MM.1S (cell line): Measurements from ENCODE around the gene TTLL3.

Source experiments
- DNase-seq: peaks from one replicate; pipeline ENCODE4 v3.0.0-alpha.2; 2015
- H2AFZ ChIP-seq: fragments of 300-600 bp; sonication (generic); 2 replicates; pipeline ENCODE4 v1.6.0; 2016; ENCODE audit warnings: antibody characterized with exemption, low read length
- H3F3A ChIP-seq: fragments of 300-600 bp; sonication (generic); 2 replicates; pipeline ENCODE4 v1.6.1; 2016; ENCODE audit warnings: mild to moderate bottlenecking, antibody characterized with exemption, low read length, moderate library complexity, mixed read lengths; ENCODE audit not compliant: insufficient read depth
- H3K27ac ChIP-seq: fragments of 300-600 bp; sonication (generic); 2 replicates; pipeline ENCODE4 v1.5.1; 2016; ENCODE audit warnings: mild to moderate bottlenecking, low read length
- H3K27me3 ChIP-seq: fragments of 300-600 bp; sonication (generic); replicated peaks from 2 replicates; pipeline ENCODE4 v1.6.0; 2016; ENCODE audit warnings: low read length; ENCODE audit not compliant: insufficient read depth
- H3K36me3 ChIP-seq: fragments of 300-600 bp; sonication (generic); replicated peaks from 2 replicates; pipeline ENCODE4 v1.6.1; 2016; ENCODE audit warnings: mild to moderate bottlenecking, low read length, mixed read lengths; ENCODE audit not compliant: insufficient read depth
- H3K4me1 ChIP-seq: fragments of 300-600 bp; sonication (generic); 2 replicates; pipeline ENCODE4 v1.6.1; 2016; ENCODE audit warnings: low read length, mixed read lengths
- H3K4me2 ChIP-seq: fragments of 300-600 bp; sonication (generic); 2 replicates; pipeline ENCODE4 v1.6.0; 2016; ENCODE audit warnings: low read depth, low read length
- H3K4me3 ChIP-seq: fragments of 300-600 bp; sonication (generic); 2 replicates; pipeline ENCODE4 v1.5.1; 2016; ENCODE audit warnings: low read length, mixed read lengths
- H3K79me2 ChIP-seq: fragments of 300-600 bp; sonication (generic); 2 replicates; pipeline ENCODE4 v1.6.1; 2016; ENCODE audit warnings: mixed run types, low read length, mixed read lengths
- H3K9ac ChIP-seq: fragments of 300-600 bp; sonication (generic); 2 replicates; pipeline ENCODE4 v1.6.1; 2016; ENCODE audit warnings: low read length, mixed read lengths
- H3K9me2 ChIP-seq: fragments of 300-600 bp; sonication (generic); replicated peaks from 2 replicates; pipeline ENCODE4 v1.6.1; 2016; ENCODE audit warnings: mild to moderate bottlenecking, low read length, mixed read lengths; ENCODE audit not compliant: insufficient read depth
- H3K9me3 ChIP-seq: fragments of 300-600 bp; sonication (generic); replicated peaks from 2 replicates; pipeline ENCODE4 v1.6.1; 2016; ENCODE audit warnings: mild to moderate bottlenecking, low read length, mixed read lengths; ENCODE audit not compliant: insufficient read depth
- H4K20me1 ChIP-seq: fragments of 300-600 bp; sonication (generic); 2 replicates; pipeline ENCODE4 v1.6.1; 2016; ENCODE audit warnings: mild to moderate bottlenecking, low read length, moderate library complexity, mixed read lengths; ENCODE audit not compliant: insufficient read depth
- EZH2 ChIP-seq: fragments of 300-600 bp; sonication (generic); optimal IDR thresholded peaks from 2 replicates; pipeline ENCODE3; 2017; ENCODE audit warnings: low read depth, mild to moderate bottlenecking, antibody characterized with exemption, low read length, mixed read lengths
- EZH2phosphoT487 ChIP-seq: fragments of 300-600 bp; sonication (generic); IDR thresholded peaks from 2 replicates; pipeline ENCODE4 v1.6.1; 2018; ENCODE audit warnings: antibody characterized with exemption, low read length
- TF ChIP-seq, protein P1 (sequence below): fragments of 300-600 bp; sonication (generic); IDR thresholded peaks from 2 replicates; pipeline ENCODE4 v1.5.1; 2016; ENCODE audit warnings: antibody characterized with exemption, low read length, mixed read lengths

Gene TTLL3

DNA sequence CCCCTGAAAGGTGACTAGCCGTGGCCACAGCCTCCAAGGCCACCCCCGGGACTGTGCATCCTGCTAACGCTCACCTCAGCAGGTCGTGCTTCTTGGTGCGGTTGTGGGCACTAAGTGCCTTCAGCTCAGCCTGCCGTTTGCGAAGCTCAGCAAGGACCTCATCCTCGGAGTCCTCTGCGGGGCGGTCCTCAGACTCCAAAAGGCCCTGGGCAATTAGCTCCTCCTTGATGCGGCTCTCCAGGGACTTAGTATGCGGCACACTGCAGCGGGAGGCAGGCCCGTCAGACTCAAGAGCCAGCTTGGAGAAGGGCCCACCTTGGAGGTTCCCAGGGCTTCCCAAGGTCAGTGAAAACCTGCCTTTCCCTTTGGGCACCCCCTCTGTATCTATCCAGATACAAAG is 26.1 kb upstream of the TTLL3 start:
- Histone ChIP-seq H3F3A (no peaks in the 10 kb centered on the region), H3K9me3 (no peaks in the 10 kb centered on the region), H2AFZ (no peak overlapping the region), H3K79me2 (no peaks in the 10 kb centered on the region), H3K36me3 (0 out of 2 replicates have a peak, but pooled peaks cover 2% of the 10 kb centered on the region), H4K20me1 (no peaks in the 10 kb centered on the region), H3K27me3 (no peaks in the 10 kb centered on the region), H3K4me2 (no peak overlapping the region), H3K4me3 (no peak overlapping the region), H3K9ac (no peak overlapping the region), H3K27ac (no peak overlapping the region), H3K9me2 (no peaks in the 10 kb centered on the region), H3K4me1 (no peaks in the 10 kb centered on the region)
- no peak for DNase-seq
- no peak for TF ChIP-seq EZH2
- TF ChIP-seq EZH2phosphoT487, result no peak

DNA sequence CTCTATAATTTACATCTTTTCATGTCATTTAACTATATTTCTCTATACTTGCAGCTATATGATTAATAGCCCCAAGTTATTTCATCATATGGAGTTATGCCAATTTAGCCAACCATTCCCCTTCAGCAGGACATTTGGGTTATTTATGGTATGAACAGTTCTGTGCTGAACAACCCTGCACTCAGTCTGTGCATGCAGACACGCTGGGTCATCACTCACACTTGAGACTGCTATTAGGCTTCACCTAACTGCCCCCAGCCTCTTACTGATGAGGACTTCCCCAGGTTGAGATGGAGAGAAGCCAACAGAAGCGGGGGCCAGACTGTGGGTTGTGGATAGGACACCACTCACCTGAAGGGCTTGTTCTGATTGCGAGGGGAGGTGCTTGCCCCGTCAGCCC is 25.1 kb upstream of the TTLL3 start:
- no peaks in the 10 kb centered on the region for H3K27me3 ChIP-seq
- no peak overlapping the region for H2AFZ ChIP-seq
- no peaks in the 10 kb centered on the region for H3K4me1 ChIP-seq
- no peaks in the 10 kb centered on the region for H4K20me1 ChIP-seq
- no peak for DNase-seq
- no peaks in the 10 kb centered on the region for H3K9me2 ChIP-seq
- no peak for TF ChIP-seq EZH2phosphoT487
- no peak for TF ChIP-seq EZH2
- TF ChIP-seq, protein P1, sequence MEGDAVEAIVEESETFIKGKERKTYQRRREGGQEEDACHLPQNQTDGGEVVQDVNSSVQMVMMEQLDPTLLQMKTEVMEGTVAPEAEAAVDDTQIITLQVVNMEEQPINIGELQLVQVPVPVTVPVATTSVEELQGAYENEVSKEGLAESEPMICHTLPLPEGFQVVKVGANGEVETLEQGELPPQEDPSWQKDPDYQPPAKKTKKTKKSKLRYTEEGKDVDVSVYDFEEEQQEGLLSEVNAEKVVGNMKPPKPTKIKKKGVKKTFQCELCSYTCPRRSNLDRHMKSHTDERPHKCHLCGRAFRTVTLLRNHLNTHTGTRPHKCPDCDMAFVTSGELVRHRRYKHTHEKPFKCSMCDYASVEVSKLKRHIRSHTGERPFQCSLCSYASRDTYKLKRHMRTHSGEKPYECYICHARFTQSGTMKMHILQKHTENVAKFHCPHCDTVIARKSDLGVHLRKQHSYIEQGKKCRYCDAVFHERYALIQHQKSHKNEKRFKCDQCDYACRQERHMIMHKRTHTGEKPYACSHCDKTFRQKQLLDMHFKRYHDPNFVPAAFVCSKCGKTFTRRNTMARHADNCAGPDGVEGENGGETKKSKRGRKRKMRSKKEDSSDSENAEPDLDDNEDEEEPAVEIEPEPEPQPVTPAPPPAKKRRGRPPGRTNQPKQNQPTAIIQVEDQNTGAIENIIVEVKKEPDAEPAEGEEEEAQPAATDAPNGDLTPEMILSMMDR, result no peak
- H3K4me2 ChIP-seq, result no peak overlapping the region
- no peaks in the 10 kb centered on the region for H3K79me2 ChIP-seq
- H3K9me3 ChIP-seq, result no peaks in the 10 kb centered on the region
- H3K9ac ChIP-seq, result no peak overlapping the region
- no peak overlapping the region for H3K4me3 ChIP-seq
- no peaks in the 10 kb centered on the region for H3F3A ChIP-seq
- H3K27ac ChIP-seq, result no peak overlapping the region
- H3K36me3 ChIP-seq, result 0 out of 2 replicates have a peak, but pooled peaks cover 2% of the 10 kb centered on the region

DNA sequence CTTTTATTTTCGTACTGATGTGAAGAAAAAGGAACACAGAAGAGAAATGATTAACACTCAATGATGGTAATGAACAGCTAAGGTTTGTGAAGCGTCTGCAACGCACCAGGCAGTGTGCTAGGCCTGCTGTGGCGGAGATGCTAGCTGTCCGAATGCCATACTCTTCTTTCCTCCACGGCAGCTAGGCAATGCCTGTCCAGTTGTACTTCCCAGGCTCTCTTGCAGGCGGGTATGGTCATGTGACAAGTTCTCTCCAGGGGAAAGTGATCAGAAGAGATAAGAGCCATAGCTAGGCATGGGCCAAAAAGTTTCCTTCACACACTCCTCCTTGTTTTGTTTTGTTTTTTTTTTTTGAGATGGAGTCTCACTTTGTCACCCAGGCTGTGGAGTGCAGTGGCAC is 24.5 kb upstream of the TTLL3 start:
- Histone ChIP-seq H3K36me3 (0 out of 2 replicates have a peak, but pooled peaks cover 2% of the 10 kb centered on the region), H3K9ac (no peak overlapping the region)

DNA sequence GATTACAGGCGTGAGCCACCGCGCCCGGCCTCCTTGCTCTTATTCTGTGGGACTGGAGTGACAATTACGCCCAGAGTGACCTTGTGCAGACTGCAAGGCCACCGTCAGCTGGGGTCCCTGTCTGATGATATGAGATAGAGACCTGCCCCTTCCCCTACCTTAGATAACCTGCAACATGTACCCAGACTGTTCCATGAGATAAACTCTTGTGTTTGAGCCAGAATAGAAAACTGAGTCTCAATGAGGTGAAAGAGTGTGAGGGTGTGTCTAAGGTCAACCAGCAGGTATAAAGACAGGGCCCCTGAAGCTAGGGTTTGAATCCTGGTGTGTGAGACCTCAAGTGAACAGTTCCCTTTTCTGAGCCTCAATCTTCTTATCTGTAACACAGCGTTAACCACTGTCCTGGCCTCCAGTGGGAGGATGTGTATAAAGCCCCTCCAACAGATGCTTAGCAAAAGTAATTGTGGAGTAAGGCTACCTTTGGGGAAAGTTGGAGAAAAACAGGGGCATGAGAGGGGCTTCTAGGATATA is 23.8 kb upstream of the TTLL3 start:
- Histone ChIP-seq H3K79me2 (no peaks in the 10 kb centered on the region), H3K36me3 (0 out of 2 replicates have a peak, but pooled peaks cover 2% of the 10 kb centered on the region), H3K27me3 (no peaks in the 10 kb centered on the region), H3K9ac (no peak overlapping the region), H3K4me1 (no peaks in the 10 kb centered on the region), H3F3A (no peaks in the 10 kb centered on the region), H3K9me2 (no peaks in the 10 kb centered on the region), H3K4me3 (no peak overlapping the region), H3K27ac (no peak overlapping the region), H2AFZ (no peak overlapping the region), H3K4me2 (no peak overlapping the region), H3K9me3 (no peaks in the 10 kb centered on the region), H4K20me1 (no peaks in the 10 kb centered on the region)
- TF ChIP-seq, protein P1, result no peak
- TF ChIP-seq EZH2phosphoT487 (no peak), EZH2 (no peak)
- DNase-seq, result no peak

More for the DNA sequence above, 24.5 kb upstream of the TTLL3 start:
- DNase-seq, result no peak
- Histone ChIP-seq H3F3A (no peaks in the 10 kb centered on the region), H4K20me1 (no peaks in the 10 kb centered on the region), H2AFZ (no peak overlapping the region), H3K27ac (no peak overlapping the region), H3K27me3 (no peaks in the 10 kb centered on the region), H3K79me2 (no peaks in the 10 kb centered on the region), H3K9me3 (no peaks in the 10 kb centered on the region), H3K4me2 (no peak overlapping the region), H3K4me1 (no peaks in the 10 kb centered on the region), H3K9me2 (no peaks in the 10 kb centered on the region), H3K4me3 (no peak overlapping the region)
- TF ChIP-seq, protein P1, result no peak
- no peak for TF ChIP-seq EZH2
- no peak for TF ChIP-seq EZH2phosphoT487
